UCSD-AML1 (cell line): Measurements from ENCODE around the gene GAL.

Source experiments
- DNase-seq: peaks from one replicate; lab custom pipeline; 2025; ENCODE audit not compliant: unreplicated experiment; lab: John Stamatoyannopoulos, UW

GAL gene

GRCh38 chr11:68658661-68659060 is 25.7 kb upstream of the GAL start:
- DNase-seq, result no peak

- DNase-seq, result no peak
Observed at GRCh38 chr11:68659158-68659921, 25.0 kb upstream of the GAL start.

- no peak for DNase-seq
Observed at GRCh38 chr11:68660066-68660810, 24.1 kb upstream of the GAL start.

GRCh38 chr11:68661014-68661413 is 23.3 kb upstream of the GAL start:
- DNase-seq, result no peak

- DNase-seq, result no peak
Observed at GRCh38 chr11:68661697-68662603, 22.4 kb upstream of the GAL start.

- DNase-seq, result no peak
Observed at GRCh38 chr11:68663482-68664010, 20.8 kb upstream of the GAL start.

- DNase-seq, result no peak
Observed at GRCh38 chr11:68664141-68664540, 20.2 kb upstream of the GAL start.

- no peak for DNase-seq
Observed at GRCh38 chr11:68664906-68665305, 19.4 kb upstream of the GAL start.

GRCh38 chr11:68665436-68665835 is 18.9 kb upstream of the GAL start:
- DNase-seq, result no peak

GRCh38 chr11:68666849-68667248 is 17.5 kb upstream of the GAL start:
- no peak for DNase-seq

GRCh38 chr11:68667511-68668500 is 16.5 kb upstream of the GAL start:
- no peak for DNase-seq

- DNase-seq, result no peak
Observed at GRCh38 chr11:68669301-68670090, 14.8 kb upstream of the GAL start.

GRCh38 chr11:68670208-68670992 is 13.9 kb upstream of the GAL start:
- no peak for DNase-seq

GRCh38 chr11:68673306-68673945 is 10.9 kb upstream of the GAL start:
- DNase-seq, result no peak

GRCh38 chr11:68673991-68674390 is 10.4 kb upstream of the GAL start:
- no peak for DNase-seq

- DNase-seq, result no peak
Observed at GRCh38 chr11:68674461-68674860, 9.9 kb upstream of the GAL start.

GRCh38 chr11:68677432-68677831 is 6.9 kb upstream of the GAL start:
- peak; percentile 28 for DNase-seq

GRCh38 chr11:68678031-68678441 is 6.3 kb upstream of the GAL start:
- no peak for DNase-seq
